Right lobe of liver (tissue), 6 donors: ENCODE measurements around the gene INSIG2. TPM values are rescaled to one million over a fixed set of nuclear protein-coding genes. Genes with fewer than 3 reads are reported as not detected.

Experiments
- ATAC-seq, 4 donors: fragments of 200-7000 bp; cut with Tn5 transposase; one replicate each; pipeline ENCODE4 v1.9.1; 2020; ENCODE audit warnings: mild to moderate bottlenecking in 4 of 4, moderate library complexity in 4 of 4
- DNase-seq, 3 donors: peaks; one replicate each; pipeline ENCODE4 v3.0.0-alpha.2; 2020
- H3K27ac ChIP-seq, 3 donors: fragments of 200-600 bp; one replicate each; pipeline ENCODE4 v1.8.0; 2022
- H3K27me3 ChIP-seq, 2 donors: fragments of 200-600 bp; one replicate each; pipeline ENCODE4 v1.8.0; 2022
- H3K36me3 ChIP-seq, 4 donors: fragments of 200-600 bp; sonication (generic) in 1 of 4; one replicate each; pipeline versions ENCODE4 v1.5.1 to v1.8.0; 2017 to 2022; ENCODE audit warnings: control low read depth in 1 of 4
- H3K4me1 ChIP-seq, 4 donors: fragments of 200-600 bp; sonication (generic) in 1 of 4; one replicate each; pipeline versions ENCODE4 v1.5.1 to v1.8.0; 2017 to 2022; ENCODE audit warnings: control low read depth in 1 of 4
- H3K4me3 ChIP-seq, 3 donors: fragments of 200-600 bp; one replicate each; pipeline ENCODE4 v1.8.0; 2022
- H3K9me3 ChIP-seq, 4 donors: fragments of 200-600 bp; sonication (generic) in 1 of 4; one replicate each; pipeline versions ENCODE4 v1.5.1 to v1.8.0; 2017 to 2022; ENCODE audit warnings: control low read depth in 1 of 4
- CTCF ChIP-seq, 4 donors: fragments of 200-600 bp in 3 of 4; fragments of 450-650 bp in 1 of 4; IDR thresholded peaks; one replicate each; pipeline versions ENCODE4 v1.5.1 to v1.8.0; 2016 to 2022; ENCODE audit warnings: antibody characterized with exemption in 4 of 4, mild to moderate bottlenecking in 2 of 4
- POLR2A ChIP-seq: fragments of 450-650 bp; IDR thresholded peaks from one replicate; pipeline ENCODE4 v1.6.1; 2017; ENCODE audit warnings: antibody characterized with exemption, mild to moderate bottlenecking
- WGBS: methylation state at CpG from one replicate; pipeline ENCODE4 v1.1.6; 2018; ENCODE audit warnings: low coverage, low lambda C conversion rate; ENCODE audit not compliant: insufficient coverage; ENCODE audit errors: missing lambda C conversion rate; 5-methylcytosine and 5-hydroxymethylcytosine counted together
- intact Hi-C, 2 donors: fragments of 100-400 bp; cut with DNase I; formaldehyde crosslinking; loops; one replicate each; pipeline versions ENCODE4 v1.11.2 to v1.14.1; 2022
- total RNA-seq, 6 experiments: library from RNA; depleted of rRNA in 2 of 6; stranded (reverse); fragments of >200 nt in 2 of 6; fragmentation: NEBNext Ultra II Directional in 3 of 6; extraction: Animal tissue kit (Norgen Biotek cat#: 25700) in 3 of 6; gene quantifications; one replicate each; pipeline versions ENCODE4 v1.1.0 to v1.2.4, GENCODE V29; 2016 to 2023
- donor health status: DM: no; HTN: yes; CAD: no.
- donor health status: DM: no; HTN: no; CAD: no.
- donor health status: DM: no; HTN: no; CAD: no.
- donor health status: DM: no; HTN: yes; CAD: no.
- donor health status: DM: no; HTN: yes; CAD: no.

The INSIG2 gene
- total RNA-seq, 6 experiments from 2014 or later = 13.0 to 53.9 (median 18.9) TPM

GRCh38 chr2:118055512-118056164, 32.6 kb upstream of the INSIG2 start:
- H3K4me1 ChIP-seq = no peaks in the 10 kb centered on the region
- TF ChIP-seq POLR2A = no peak
- no peak for TF ChIP-seq CTCF (IDR thresholded peaks at IDR 0.05)
- peak in 1 of 4 donors; percentile 12 for ATAC-seq
- intact Hi-C loops = no loop called here
- no peaks in the 10 kb centered on the region for H3K36me3 ChIP-seq
- H3K9me3 ChIP-seq = no peaks in the 10 kb centered on the region
- DNase-seq = no peak
- no peaks in the 10 kb centered on the region for H3K27me3 ChIP-seq
- no peak overlapping the region for H3K27ac ChIP-seq
- no peak overlapping the region for H3K4me3 ChIP-seq
- 76% methylated on average over 9 of the region's 10 CpGs for WGBS

GRCh38 chr2:118056165-118056534, 32.1 kb upstream of the INSIG2 start:
- Histone ChIP-seq H3K4me3 (no peak overlapping the region), H3K27me3 (no peaks in the 10 kb centered on the region), H3K4me1 (no peaks in the 10 kb centered on the region), H3K27ac (no peak overlapping the region), H3K9me3 (no peaks in the 10 kb centered on the region), H3K36me3 (no peaks in the 10 kb centered on the region)
- TF ChIP-seq CTCF (IDR thresholded peaks at IDR 0.05) = no peak
- TF ChIP-seq POLR2A = no peak
- 53% methylated on average over 3 of the region's 3 CpGs for WGBS
- DNase-seq = no peak
- peak; percentile 47 to 79 (median 66) for ATAC-seq
- intact Hi-C loops = no loop called here

GRCh38 chr2:118056801-118057200, 31.5 kb upstream of the INSIG2 start:
- no peak for TF ChIP-seq CTCF (IDR thresholded peaks at IDR 0.05)
- no peak for TF ChIP-seq POLR2A
- H3K9me3 ChIP-seq = no peaks in the 10 kb centered on the region
- no peak overlapping the region for H3K4me3 ChIP-seq
- H3K4me1 ChIP-seq = no peaks in the 10 kb centered on the region
- intact Hi-C loops = no loop called here
- H3K27me3 ChIP-seq = no peaks in the 10 kb centered on the region
- 76% methylated on average over 3 of the region's 3 CpGs for WGBS
- no peak for ATAC-seq
- DNase-seq = no peak
- no peak overlapping the region for H3K27ac ChIP-seq
- H3K36me3 ChIP-seq = no peaks in the 10 kb centered on the region

GRCh38 chr2:118058951-118059350, 29.3 kb upstream of the INSIG2 start:
- Histone ChIP-seq H3K27ac (no peak overlapping the region), H3K4me1 (no peaks in the 10 kb centered on the region), H3K36me3 (no peaks in the 10 kb centered on the region), H3K27me3 (no peaks in the 10 kb centered on the region), H3K4me3 (no peak overlapping the region), H3K9me3 (no peaks in the 10 kb centered on the region)
- DNase-seq = no peak
- TF ChIP-seq POLR2A (no peak), CTCF (IDR thresholded peaks at IDR 0.05) (no peak)
- WGBS = 68% methylated on average over 3 of the region's 3 CpGs
- no peak for ATAC-seq
- intact Hi-C loops = no loop called here
